ENCODE data around the gene SSX2IP. TPM values are rescaled to one million over a fixed set of nuclear protein-coding genes. Genes with fewer than 3 reads are reported as not detected.

The SSX2IP gene
- total RNA-seq, 2 donors from 2014 or later, result 16.6 to 21.8 TPM

GRCh38 chr1:84600796-84601195 lies 89.5 kb downstream of the SSX2IP start:
- no peaks in the 10 kb centered on the region for H3K27me3 ChIP-seq (ENCODE audit: control insufficient read depth, insufficient read depth, low read length, poor library complexity, severe bottlenecking)
- peaks cover 49% of the 10 kb centered on the region for H3K9me3 Mint-ChIP-seq
- no peak overlapping the region for H3K4me3 ChIP-seq (ENCODE audit: low read length)
- no peaks in the 10 kb centered on the region for H3K36me3 ChIP-seq (ENCODE audit: control insufficient read depth, insufficient read depth, low read length)
- DNase-seq, result no peak
- no peak overlapping the region for H3K27ac ChIP-seq (ENCODE audit: low read depth, low read length)
- no peak overlapping the region for H3K4me3 Mint-ChIP-seq
- no peaks in the 10 kb centered on the region for H3K4me1 ChIP-seq (ENCODE audit: control insufficient read depth, insufficient read depth, low read length)
- WGBS, 2 experiments (ENCODE audit: insufficient coverage in 1 of 2, insufficient read length in 1 of 2), result 93 to 95% methylated on average over 4 to 5 of the region's 5 CpGs
- H3K36me3 Mint-ChIP-seq (ENCODE audit: low read depth), result peaks cover 9% of the 10 kb centered on the region
- no peak for TF ChIP-seq CTCF (conservative IDR thresholded peaks at IDR 0.05)
- peaks cover 22% of the 10 kb centered on the region for H3K4me1 Mint-ChIP-seq
- no peak overlapping the region for H3K9ac ChIP-seq (ENCODE audit: extremely low read depth, low read length, poor library complexity, severe bottlenecking)
- H3K27me3 Mint-ChIP-seq (ENCODE audit: insufficient read depth), result no peaks in the 10 kb centered on the region
- no peak overlapping the region for H3K27ac Mint-ChIP-seq
- peaks cover 32% of the 10 kb centered on the region for H3K9me3 ChIP-seq (ENCODE audit: control insufficient read depth, low read length)

- TF ChIP-seq CTCF (conservative IDR thresholded peaks at IDR 0.05), result no peak
- Mint-ChIP-seq H3K27me3 (ENCODE audit: insufficient read depth) (no peaks in the 10 kb centered on the region), H3K27ac (no peak overlapping the region)
Measured at GRCh38 chr1:84598846-84599741, 91.2 kb downstream of the SSX2IP start.

GRCh38 chr1:84598418-84598817 lies 91.8 kb downstream of the SSX2IP start:
- Mint-ChIP-seq H3K27ac (no peak overlapping the region), H3K9me3 (peaks cover 34% of the 10 kb centered on the region), H3K4me1 (peaks cover 19% of the 10 kb centered on the region), H3K4me3 (no peak overlapping the region), H3K36me3 (ENCODE audit: low read depth) (peaks cover 2% of the 10 kb centered on the region), H3K27me3 (ENCODE audit: insufficient read depth) (no peaks in the 10 kb centered on the region)
- Histone ChIP-seq H3K36me3 (ENCODE audit: control insufficient read depth, insufficient read depth, low read length) (no peaks in the 10 kb centered on the region), H3K9ac (ENCODE audit: extremely low read depth, low read length, poor library complexity, severe bottlenecking) (no peak overlapping the region), H3K9me3 (ENCODE audit: control insufficient read depth, low read length) (peaks cover 11% of the 10 kb centered on the region), H3K27ac (ENCODE audit: low read depth, low read length) (no peak overlapping the region), H3K4me3 (ENCODE audit: low read length) (no peak overlapping the region), H3K4me1 (ENCODE audit: control insufficient read depth, insufficient read depth, low read length) (no peaks in the 10 kb centered on the region), H3K27me3 (ENCODE audit: control insufficient read depth, insufficient read depth, low read length, poor library complexity, severe bottlenecking) (no peaks in the 10 kb centered on the region)
- 99% methylated on average over 3 of the region's 3 CpGs; no CpG with 5 or more reads in 1 of the 2 experiments for WGBS, 2 experiments (ENCODE audit: insufficient coverage in 1 of 2, insufficient read length in 1 of 2)
- DNase-seq, result no peak
- TF ChIP-seq CTCF (conservative IDR thresholded peaks at IDR 0.05), result no peak

More at GRCh38 chr1:84598846-84599741, 91.2 kb downstream of the SSX2IP start:
- WGBS, 2 experiments (ENCODE audit: insufficient coverage in 1 of 2, insufficient read length in 1 of 2), result 79 to 85% methylated on average over 4 to 5 of the region's 5 CpGs
- Histone ChIP-seq H3K4me3 (ENCODE audit: low read length) (no peak overlapping the region), H3K27ac (ENCODE audit: low read depth, low read length) (no peak overlapping the region), H3K36me3 (ENCODE audit: control insufficient read depth, insufficient read depth, low read length) (no peaks in the 10 kb centered on the region), H3K27me3 (ENCODE audit: control insufficient read depth, insufficient read depth, low read length, poor library complexity, severe bottlenecking) (no peaks in the 10 kb centered on the region), H3K9ac (ENCODE audit: extremely low read depth, low read length, poor library complexity, severe bottlenecking) (no peak overlapping the region), H3K9me3 (ENCODE audit: control insufficient read depth, low read length) (peaks cover 15% of the 10 kb centered on the region), H3K4me1 (ENCODE audit: control insufficient read depth, insufficient read depth, low read length) (no peaks in the 10 kb centered on the region)
- H3K4me3 Mint-ChIP-seq, result no peak overlapping the region
- DNase-seq, result no peak
- H3K4me1 Mint-ChIP-seq, result peaks cover 22% of the 10 kb centered on the region
- H3K36me3 Mint-ChIP-seq (ENCODE audit: low read depth), result peaks cover 2% of the 10 kb centered on the region
- peaks cover 39% of the 10 kb centered on the region for H3K9me3 Mint-ChIP-seq
